PC-3 (cell line): ENCODE data around the gene RABGAP1.

ENCODE experiments used
- CTCF ChIP-seq: fragments of 300-600 bp; sonication (generic); conservative IDR thresholded peaks from 2 replicates; pipeline ENCODE4 v1.5.1; 2017; ENCODE audit warnings: antibody characterized with exemption, low read depth, mild to moderate bottlenecking, low read length
- EZH2 ChIP-seq: fragments of 300-600 bp; sonication (generic); IDR thresholded peaks from one replicate; pipeline ENCODE4 v1.6.1; 2017; ENCODE audit warnings: antibody characterized with exemption, mild to moderate bottlenecking, low read length; ENCODE audit not compliant: unreplicated experiment

DNA sequence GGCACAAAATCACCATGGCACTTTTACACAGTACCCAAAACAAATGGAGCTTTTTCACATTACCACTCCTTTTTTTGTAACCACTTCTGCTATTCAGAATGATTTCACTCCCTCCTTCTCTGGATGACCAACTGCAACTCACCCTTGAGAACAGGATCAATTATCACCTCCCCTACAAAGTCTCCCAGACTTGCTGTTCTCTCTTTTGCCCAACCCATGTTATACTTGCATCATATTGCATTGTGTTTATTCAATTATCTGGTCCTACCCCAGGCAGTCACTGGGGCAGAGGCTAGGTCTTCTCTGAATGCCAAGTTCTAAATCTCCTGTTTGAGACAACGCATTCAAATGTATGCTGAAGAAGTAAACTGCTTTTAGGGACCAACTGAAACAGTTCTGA lies 188.6 kb downstream of the RABGAP1 start:
- TF ChIP-seq EZH2: no peak
- TF ChIP-seq CTCF: no peak
